Kidney epithelial cell (primary cell): ENCODE data around the gene CCNQ. TPM values are rescaled to one million over a fixed set of nuclear protein-coding genes. Genes with fewer than 3 reads are reported as not detected.
"Not testable (repeated sequence)": the region's sequence is repeated elsewhere in the genome, so short reads cannot be mapped to it uniquely, and the experiment has no call there.

ENCODE experiments used
- DNase-seq: peaks from one replicate; pipeline ENCODE4 v3.0.0-alpha.2; 2010; ENCODE audit warnings: low read depth
- H3K27me3 ChIP-seq: 2 replicates; pipeline ENCODE4 v1.6.0; 2011; ENCODE audit warnings: low read length; ENCODE audit not compliant: control insufficient read depth, insufficient read depth
- H3K36me3 ChIP-seq: 2 replicates; pipeline ENCODE4 v1.5.1; 2011; ENCODE audit warnings: low read length; ENCODE audit not compliant: control insufficient read depth, insufficient read depth
- H3K4me3 ChIP-seq: 2 replicates; pipeline ENCODE4 v1.5.1; 2011; ENCODE audit warnings: low read depth, mild to moderate bottlenecking, control low read depth, low read length
- CTCF ChIP-seq: IDR thresholded peaks from 2 replicates; pipeline ENCODE4 v1.5.1; 2011; ENCODE audit warnings: mild to moderate bottlenecking, moderate library complexity, low read length, control low read depth, inconsistent platforms; ENCODE audit not compliant: insufficient read depth, poor library complexity, severe bottlenecking
- total RNA-seq: library from RNA; depleted of rRNA; stranded (reverse); fragments of >200 nt; gene quantifications from 2 replicates; pipeline ENCODE4 v1.2.3, GENCODE V29; 2015

CCNQ gene
- total RNA-seq, 1 donor from 2014 or later = 29.3 TPM

- Histone ChIP-seq H3K27me3 (peaks cover 17% of the 10 kb centered on the region), H3K36me3 (no peaks in the 10 kb centered on the region), H3K4me3 (peak overlapping the region; percentile 5)
- peak; percentile 76 for TF ChIP-seq CTCF
- DNase-seq = peak; percentile 1
Observed at GRCh38 chrX:153609917-153610835, 11.2 kb upstream of the CCNQ start.

GRCh38 chrX:153608806-153609205 lies 9.9 kb upstream of the CCNQ start:
- DNase-seq = no peak
- H3K4me3 ChIP-seq = no peak overlapping the region
- H3K27me3 ChIP-seq = peaks cover 17% of the 10 kb centered on the region
- no peaks in the 10 kb centered on the region for H3K36me3 ChIP-seq
- TF ChIP-seq CTCF = no peak

- Histone ChIP-seq H3K27me3 (peaks cover 17% of the 10 kb centered on the region), H3K4me3 (no peak overlapping the region), H3K36me3 (no peaks in the 10 kb centered on the region)
- DNase-seq = no peak
- TF ChIP-seq CTCF = no peak
Observed at GRCh38 chrX:153608376-153608775, 9.4 kb upstream of the CCNQ start.

DNA sequence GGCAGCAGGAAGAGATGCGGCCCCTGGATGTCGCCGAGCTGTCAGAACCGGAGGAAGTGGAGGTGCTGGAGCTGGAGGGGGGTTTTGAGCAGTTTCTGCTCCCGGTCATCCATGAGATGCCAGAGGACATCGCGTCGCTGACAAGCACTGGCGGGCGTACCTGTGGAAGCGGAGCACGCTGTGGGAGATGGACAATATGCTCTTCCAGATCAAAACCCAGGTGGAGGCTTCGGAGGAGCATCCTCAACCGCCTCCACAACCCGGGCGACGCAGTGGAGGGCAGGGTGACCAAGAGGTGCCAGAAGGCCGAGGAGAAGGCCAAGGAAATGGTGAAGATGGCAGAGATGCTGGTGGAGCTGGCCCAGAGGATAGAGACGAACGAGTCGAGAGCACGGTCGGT lies 7.6 kb upstream of the CCNQ start:
- Histone ChIP-seq H3K36me3 (no peaks in the 10 kb centered on the region), H3K4me3 (no peak overlapping the region), H3K27me3 (peaks cover 10% of the 10 kb centered on the region)
- TF ChIP-seq CTCF = no peak
- no peak for DNase-seq

- H3K27me3 ChIP-seq, DNase-seq, H3K4me3 ChIP-seq, H3K36me3 ChIP-seq: not testable (repeated sequence)
Observed at GRCh38 chrX:153604666-153605380, 5.9 kb upstream of the CCNQ start.

DNA sequence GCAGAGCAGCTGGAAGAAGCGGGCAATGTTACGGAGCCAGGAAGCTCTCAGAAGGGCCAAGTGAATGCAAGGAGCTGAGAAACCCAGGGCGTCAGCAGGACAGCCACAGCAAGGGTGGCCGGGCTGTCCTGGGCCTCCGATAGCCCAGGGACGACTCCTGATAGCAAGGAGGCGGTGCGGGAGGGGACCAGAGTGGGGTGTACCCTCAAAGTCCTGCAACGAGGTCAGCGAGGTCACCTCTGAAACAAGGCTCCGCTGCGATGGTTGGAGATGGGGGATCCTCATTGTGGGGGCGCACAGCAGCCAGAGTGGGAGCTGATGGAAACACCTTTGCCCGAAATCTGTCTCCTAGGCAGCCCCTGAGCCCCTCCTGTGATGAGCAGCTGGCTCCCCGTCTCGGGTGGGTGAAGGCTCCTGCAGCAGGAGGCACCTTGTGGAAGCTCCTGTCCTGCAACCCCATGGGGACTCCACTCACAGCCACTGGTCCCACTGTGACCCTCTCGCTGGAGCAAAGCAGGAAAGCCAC lies 4.3 kb upstream of the CCNQ start:
- Histone ChIP-seq H3K27me3 (no peaks in the 10 kb centered on the region), H3K36me3 (no peaks in the 10 kb centered on the region), H3K4me3 (no peak overlapping the region)
- TF ChIP-seq CTCF = no peak
- no peak for DNase-seq
